Mesenteric fat pad (tissue), 1 donor: ENCODE results near the gene TMEM255B. TPM values are rescaled to one million over a fixed set of nuclear protein-coding genes. Genes with fewer than 3 reads are reported as not detected.
"Not testable (repeated sequence)": the region's sequence is repeated elsewhere in the genome, so short reads cannot be mapped to it uniquely, and the experiment has no call there.

Experiments
- DNase-seq: peaks from one replicate; pipeline ENCODE4 v3.0.0-alpha.2; 2020; ENCODE audit warnings: low spot score
- total RNA-seq: library from RNA; stranded (reverse); fragmentation: NEBNext Ultra II Directional; extraction: Animal tissue kit (Norgen Biotek cat#: 25700); gene quantifications from one replicate; pipeline ENCODE4 v1.2.1, GENCODE V29; 2021
- donor health status: DM: yes; HTN: yes; CAD: no.

The TMEM255B gene
- total RNA-seq, 1 donor from 2014 or later: 22.7 TPM

- no peak for DNase-seq
Observed at GRCh38 chr13:113734099-113734825, 24.8 kb upstream of the TMEM255B start.

GRCh38 chr13:113734826-113735125 is 24.2 kb upstream of the TMEM255B start:
- no peak for DNase-seq

- no peak for DNase-seq
Observed at GRCh38 chr13:113735194-113735593, 23.8 kb upstream of the TMEM255B start.

GRCh38 chr13:113735750-113736149 is 23.3 kb upstream of the TMEM255B start:
- no peak for DNase-seq

- no peak for DNase-seq
Observed at GRCh38 chr13:113736258-113736731, 22.7 kb upstream of the TMEM255B start.

- no peak for DNase-seq
Observed at GRCh38 chr13:113737803-113738202, 21.2 kb upstream of the TMEM255B start.

- DNase-seq: no peak
Observed at GRCh38 chr13:113739527-113740285, 19.3 kb upstream of the TMEM255B start.

GRCh38 chr13:113740286-113740556 is 18.8 kb upstream of the TMEM255B start:
- DNase-seq: no peak

GRCh38 chr13:113740661-113741060 is 18.4 kb upstream of the TMEM255B start:
- no peak for DNase-seq

- DNase-seq: no peak
Observed at GRCh38 chr13:113741191-113741668, 17.8 kb upstream of the TMEM255B start.

- DNase-seq: no peak
Observed at GRCh38 chr13:113742000-113742441, 17.0 kb upstream of the TMEM255B start.

GRCh38 chr13:113742445-113743120 is 16.4 kb upstream of the TMEM255B start:
- no peak for DNase-seq

GRCh38 chr13:113743366-113744195 is 15.4 kb upstream of the TMEM255B start:
- no peak for DNase-seq

GRCh38 chr13:113744197-113745000 is 14.6 kb upstream of the TMEM255B start:
- no peak for DNase-seq

- DNase-seq: no peak
Observed at GRCh38 chr13:113745059-113745458, 14.0 kb upstream of the TMEM255B start.

- DNase-seq: not testable (repeated sequence)
Observed at GRCh38 chr13:113745500-113746142, 13.4 kb upstream of the TMEM255B start.

GRCh38 chr13:113746143-113746525 is 12.9 kb upstream of the TMEM255B start:
- no peak for DNase-seq

GRCh38 chr13:113746671-113747070 is 12.4 kb upstream of the TMEM255B start:
- no peak for DNase-seq

GRCh38 chr13:113747291-113747833 is 11.7 kb upstream of the TMEM255B start:
- no peak for DNase-seq
